KMS-11 (cell line): ENCODE data around the gene LRCOL1.

ENCODE experiments used
- H2AFZ ChIP-seq: fragments of 200-600 bp; sonication (generic); 2 replicates; pipeline ENCODE4 v1.6.1; 2016; ENCODE audit warnings: antibody characterized with exemption, mixed run types, low read depth
- H3K27ac ChIP-seq: fragments of 200-600 bp; sonication (generic); 2 replicates; pipeline ENCODE4 v1.6.1; 2016; ENCODE audit warnings: mild to moderate bottlenecking, mixed run types
- H3K27me3 ChIP-seq: fragments of 200-600 bp; sonication (generic); 2 replicates; pipeline ENCODE4 v1.6.1; 2017; ENCODE audit warnings: mild to moderate bottlenecking, low read depth, mixed run types, moderate library complexity; ENCODE audit not compliant: insufficient read depth
- H3K36me3 ChIP-seq: fragments of 200-600 bp; sonication (generic); 2 replicates; pipeline ENCODE4 v1.6.1; 2017; ENCODE audit warnings: mild to moderate bottlenecking, mixed run types; ENCODE audit not compliant: insufficient read depth
- H3K4me1 ChIP-seq: fragments of 200-600 bp; sonication (generic); 2 replicates; pipeline ENCODE4 v1.6.1; 2016; ENCODE audit warnings: mild to moderate bottlenecking, low read depth, mixed run types; ENCODE audit not compliant: poor library complexity, severe bottlenecking
- H3K4me2 ChIP-seq: fragments of 200-600 bp; sonication (generic); 2 replicates; pipeline ENCODE4 v1.7.0; 2016; ENCODE audit warnings: mild to moderate bottlenecking, mixed run types
- H3K4me3 ChIP-seq: fragments of 200-600 bp; sonication (generic); IDR thresholded peaks from 2 replicates; pipeline ENCODE4 v1.6.1; 2017; ENCODE audit warnings: low read depth, low read length, mixed read lengths; ENCODE audit not compliant: insufficient read depth
- H3K79me2 ChIP-seq: fragments of 200-600 bp; sonication (generic); 2 replicates; pipeline ENCODE4 v1.6.1; 2016; ENCODE audit warnings: low read depth, mixed run types; ENCODE audit not compliant: insufficient read depth
- H3K9ac ChIP-seq: fragments of 200-600 bp; sonication (generic); 2 replicates; pipeline ENCODE4 v1.6.1; 2016; ENCODE audit warnings: mild to moderate bottlenecking, mixed run types
- H4K20me1 ChIP-seq: fragments of 200-600 bp; sonication (generic); 2 replicates; pipeline ENCODE4 v1.6.1; 2016; ENCODE audit warnings: mild to moderate bottlenecking, mixed run types; ENCODE audit not compliant: insufficient read depth
- TF ChIP-seq, protein P1 (sequence below): fragments of 200-600 bp; sonication (generic); conservative IDR thresholded peaks from 2 replicates; pipeline ENCODE4 v1.6.1; 2017; ENCODE audit warnings: low read depth, mild to moderate bottlenecking, antibody characterized with exemption, low read length, moderate library complexity, mixed read lengths

LRCOL1 gene

DNA sequence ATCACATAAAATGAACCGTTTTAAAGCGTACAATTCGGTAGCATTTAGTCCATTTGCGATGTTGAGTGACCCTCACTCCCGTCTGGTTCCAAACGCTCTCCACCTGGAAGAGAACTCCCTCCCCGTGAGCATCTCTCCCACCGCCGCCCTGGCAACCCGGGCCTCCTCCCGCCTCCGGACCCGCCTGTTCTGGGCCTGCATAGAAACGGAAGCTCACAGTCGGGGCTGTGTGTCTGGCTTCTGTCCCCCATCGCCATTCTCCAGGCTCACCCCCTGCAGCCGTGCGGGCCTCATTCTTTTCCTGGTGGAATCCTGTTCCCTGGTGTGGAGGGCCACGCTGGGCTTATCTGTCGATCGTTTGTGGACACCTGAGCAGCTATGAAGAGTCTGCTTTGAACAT, 17.3 kb downstream of the LRCOL1 start:
- Histone ChIP-seq H4K20me1 (no peaks in the 10 kb centered on the region), H3K9ac (no peak overlapping the region), H3K27ac (no peak overlapping the region), H3K4me2 (no peak overlapping the region), H3K79me2 (no peaks in the 10 kb centered on the region), H3K4me1 (no peaks in the 10 kb centered on the region), H2AFZ (no peak overlapping the region), H3K36me3 (no peaks in the 10 kb centered on the region), H3K4me3 (no peak overlapping the region), H3K27me3 (peaks cover 4% of the 10 kb centered on the region; the same call in 1 of the 2 replicates)
- TF ChIP-seq, protein P1, sequence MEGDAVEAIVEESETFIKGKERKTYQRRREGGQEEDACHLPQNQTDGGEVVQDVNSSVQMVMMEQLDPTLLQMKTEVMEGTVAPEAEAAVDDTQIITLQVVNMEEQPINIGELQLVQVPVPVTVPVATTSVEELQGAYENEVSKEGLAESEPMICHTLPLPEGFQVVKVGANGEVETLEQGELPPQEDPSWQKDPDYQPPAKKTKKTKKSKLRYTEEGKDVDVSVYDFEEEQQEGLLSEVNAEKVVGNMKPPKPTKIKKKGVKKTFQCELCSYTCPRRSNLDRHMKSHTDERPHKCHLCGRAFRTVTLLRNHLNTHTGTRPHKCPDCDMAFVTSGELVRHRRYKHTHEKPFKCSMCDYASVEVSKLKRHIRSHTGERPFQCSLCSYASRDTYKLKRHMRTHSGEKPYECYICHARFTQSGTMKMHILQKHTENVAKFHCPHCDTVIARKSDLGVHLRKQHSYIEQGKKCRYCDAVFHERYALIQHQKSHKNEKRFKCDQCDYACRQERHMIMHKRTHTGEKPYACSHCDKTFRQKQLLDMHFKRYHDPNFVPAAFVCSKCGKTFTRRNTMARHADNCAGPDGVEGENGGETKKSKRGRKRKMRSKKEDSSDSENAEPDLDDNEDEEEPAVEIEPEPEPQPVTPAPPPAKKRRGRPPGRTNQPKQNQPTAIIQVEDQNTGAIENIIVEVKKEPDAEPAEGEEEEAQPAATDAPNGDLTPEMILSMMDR: no peak

DNA sequence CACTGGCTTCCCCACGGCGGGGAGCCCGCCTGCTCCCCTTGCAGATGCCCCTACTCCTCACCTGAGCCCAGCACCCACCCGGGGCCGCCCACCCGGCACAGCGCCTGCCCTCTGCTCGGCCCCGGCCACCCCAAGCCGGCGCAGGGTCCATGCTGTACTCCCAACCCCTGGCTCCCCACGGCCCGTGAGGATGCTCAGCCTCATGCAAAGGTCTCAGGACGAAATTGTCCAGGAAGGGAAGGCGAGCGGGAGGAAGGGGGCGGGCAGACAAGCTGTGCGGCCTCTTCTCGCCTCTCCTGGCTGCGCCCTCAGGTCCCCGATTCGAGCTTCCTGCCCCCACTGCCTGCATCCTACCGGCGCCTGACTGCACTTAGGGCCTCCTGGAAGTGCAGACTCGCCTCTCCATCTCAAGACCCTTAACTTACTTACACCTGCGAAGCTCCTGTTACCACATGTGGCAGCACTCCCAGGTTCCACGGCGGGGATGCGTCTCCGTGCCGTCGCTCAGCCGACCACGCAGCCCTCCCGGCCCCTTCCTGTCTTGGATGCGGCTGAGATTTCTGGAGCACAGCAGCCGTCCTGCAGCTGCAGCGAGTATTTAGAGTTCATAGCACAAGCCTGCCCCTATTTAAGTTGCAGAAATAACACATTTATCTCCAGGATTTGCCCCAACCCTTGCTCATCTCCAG, 18.0 kb downstream of the LRCOL1 start:
- Histone ChIP-seq H3K4me1 (no peaks in the 10 kb centered on the region), H3K9ac (no peak overlapping the region), H3K27ac (no peak overlapping the region), H3K4me2 (no peak overlapping the region), H4K20me1 (no peaks in the 10 kb centered on the region), H3K27me3 (peaks cover 4% of the 10 kb centered on the region; the same call in 1 of the 2 replicates), H2AFZ (no peak overlapping the region), H3K36me3 (no peaks in the 10 kb centered on the region), H3K4me3 (no peak overlapping the region), H3K79me2 (no peaks in the 10 kb centered on the region)
- TF ChIP-seq, protein P1: no peak

DNA sequence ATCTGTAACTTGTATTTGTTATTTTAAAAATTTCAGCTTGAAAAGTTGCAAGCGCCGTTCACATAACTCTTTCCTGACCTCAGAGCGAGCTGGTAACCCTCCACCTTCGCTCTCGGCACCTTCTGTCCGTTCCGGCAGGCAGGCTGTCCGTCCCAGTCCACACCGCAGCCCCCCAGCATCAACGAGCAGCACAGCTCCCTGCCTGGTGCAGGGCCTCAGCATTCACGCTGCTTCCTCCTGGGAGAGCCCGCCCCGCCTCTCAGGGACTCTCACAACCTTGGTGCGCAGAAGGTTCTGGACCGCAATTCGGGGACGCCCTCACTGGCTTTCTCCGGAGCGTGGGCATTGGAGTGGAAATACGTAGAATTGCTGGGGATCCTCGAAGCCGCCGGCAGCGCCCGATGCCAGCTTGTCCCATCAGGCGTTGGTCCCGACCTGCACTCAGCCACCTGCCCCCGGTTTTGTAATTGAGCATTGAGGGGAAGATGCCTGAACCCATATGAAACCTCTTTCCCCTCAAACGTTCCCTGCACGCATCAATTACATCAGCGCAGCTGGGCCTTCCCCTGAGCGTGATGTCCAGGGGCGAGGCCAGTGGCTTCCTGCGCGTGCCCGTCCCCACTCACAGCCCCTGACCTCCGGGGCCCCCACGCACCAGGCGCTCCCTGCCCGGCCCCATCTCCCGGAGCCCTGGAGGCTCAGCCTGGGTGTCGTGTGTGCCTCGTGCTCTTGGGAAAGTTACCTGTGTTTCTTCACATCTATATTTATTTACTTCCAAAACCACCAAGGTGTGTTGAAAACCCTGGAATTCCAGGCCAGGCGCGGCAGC, 19.1 kb downstream of the LRCOL1 start:
- no peak overlapping the region for H3K9ac ChIP-seq
- no peak overlapping the region for H2AFZ ChIP-seq
- no peak overlapping the region for H3K27ac ChIP-seq
- H3K79me2 ChIP-seq: no peaks in the 10 kb centered on the region
- TF ChIP-seq, protein P1: no peak
- H3K4me1 ChIP-seq: no peaks in the 10 kb centered on the region
- no peak overlapping the region for H3K4me2 ChIP-seq
- no peaks in the 10 kb centered on the region for H3K36me3 ChIP-seq
- no peak overlapping the region for H3K4me3 ChIP-seq
- peaks cover 2% of the 10 kb centered on the region; the same call in 1 of the 2 replicates for H3K27me3 ChIP-seq
- H4K20me1 ChIP-seq: no peaks in the 10 kb centered on the region

- H3K79me2 ChIP-seq: no peaks in the 10 kb centered on the region
- H3K4me1 ChIP-seq: no peaks in the 10 kb centered on the region
- TF ChIP-seq, protein P1: no peak
- H3K4me2 ChIP-seq: no peak overlapping the region
- H4K20me1 ChIP-seq: no peaks in the 10 kb centered on the region
- no peak overlapping the region for H3K4me3 ChIP-seq
- no peaks in the 10 kb centered on the region for H3K36me3 ChIP-seq
- peaks cover 2% of the 10 kb centered on the region; the same call in 1 of the 2 replicates for H3K27me3 ChIP-seq
- no peak overlapping the region for H3K27ac ChIP-seq
- H3K9ac ChIP-seq: no peak overlapping the region
- no peak overlapping the region for H2AFZ ChIP-seq
Observed at GRCh38 chr12:132588821-132589669, 21.3 kb downstream of the LRCOL1 start.
